KMS-11 (cell line): ENCODE measurements around the gene CHMP3.

Experiments used
- H2AFZ ChIP-seq: fragments of 200-600 bp; sonication (generic); 2 replicates; pipeline ENCODE4 v1.6.1; 2016; ENCODE audit warnings: antibody characterized with exemption, mixed run types, low read depth
- H3K27ac ChIP-seq: fragments of 200-600 bp; sonication (generic); 2 replicates; pipeline ENCODE4 v1.6.1; 2016; ENCODE audit warnings: mild to moderate bottlenecking, mixed run types
- H3K27me3 ChIP-seq: fragments of 200-600 bp; sonication (generic); 2 replicates; pipeline ENCODE4 v1.6.1; 2017; ENCODE audit warnings: mild to moderate bottlenecking, low read depth, mixed run types, moderate library complexity; ENCODE audit not compliant: insufficient read depth
- H3K36me3 ChIP-seq: fragments of 200-600 bp; sonication (generic); 2 replicates; pipeline ENCODE4 v1.6.1; 2017; ENCODE audit warnings: mild to moderate bottlenecking, mixed run types; ENCODE audit not compliant: insufficient read depth
- H3K4me1 ChIP-seq: fragments of 200-600 bp; sonication (generic); 2 replicates; pipeline ENCODE4 v1.6.1; 2016; ENCODE audit warnings: mild to moderate bottlenecking, low read depth, mixed run types; ENCODE audit not compliant: poor library complexity, severe bottlenecking
- H3K4me2 ChIP-seq: fragments of 200-600 bp; sonication (generic); 2 replicates; pipeline ENCODE4 v1.7.0; 2016; ENCODE audit warnings: mild to moderate bottlenecking, mixed run types
- H3K4me3 ChIP-seq: fragments of 200-600 bp; sonication (generic); IDR thresholded peaks from 2 replicates; pipeline ENCODE4 v1.6.1; 2017; ENCODE audit warnings: low read depth, low read length, mixed read lengths; ENCODE audit not compliant: insufficient read depth
- H3K79me2 ChIP-seq: fragments of 200-600 bp; sonication (generic); 2 replicates; pipeline ENCODE4 v1.6.1; 2016; ENCODE audit warnings: low read depth, mixed run types; ENCODE audit not compliant: insufficient read depth
- H3K9ac ChIP-seq: fragments of 200-600 bp; sonication (generic); 2 replicates; pipeline ENCODE4 v1.6.1; 2016; ENCODE audit warnings: mild to moderate bottlenecking, mixed run types
- H4K20me1 ChIP-seq: fragments of 200-600 bp; sonication (generic); 2 replicates; pipeline ENCODE4 v1.6.1; 2016; ENCODE audit warnings: mild to moderate bottlenecking, mixed run types; ENCODE audit not compliant: insufficient read depth
- CTCF ChIP-seq: fragments of 200-600 bp; sonication (generic); conservative IDR thresholded peaks from 2 replicates; pipeline ENCODE4 v1.6.1; 2017; ENCODE audit warnings: low read depth, mild to moderate bottlenecking, antibody characterized with exemption, low read length, moderate library complexity, mixed read lengths

Gene CHMP3

GRCh38 chr2:86566821-86567190, 3.6 kb upstream of the CHMP3 start:
- Histone ChIP-seq H4K20me1 (no peaks in the 10 kb centered on the region), H3K4me2 (no peak overlapping the region), H3K27ac (no peak overlapping the region), H3K9ac (no peak overlapping the region), H2AFZ (no peak overlapping the region), H3K36me3 (no peaks in the 10 kb centered on the region), H3K4me1 (peaks cover 10% of the 10 kb centered on the region), H3K79me2 (peaks cover 9% of the 10 kb centered on the region), H3K27me3 (no peaks in the 10 kb centered on the region), H3K4me3 (no peak overlapping the region)
- TF ChIP-seq CTCF = no peak

GRCh38 chr2:86566158-86566820, 3.0 kb upstream of the CHMP3 start:
- Histone ChIP-seq H2AFZ (no peak overlapping the region), H3K27me3 (no peaks in the 10 kb centered on the region), H3K4me1 (peaks cover 15% of the 10 kb centered on the region), H3K4me2 (no peak overlapping the region), H3K4me3 (no peak overlapping the region), H4K20me1 (no peaks in the 10 kb centered on the region), H3K36me3 (no peaks in the 10 kb centered on the region), H3K27ac (no peak overlapping the region), H3K79me2 (peaks cover 14% of the 10 kb centered on the region), H3K9ac (no peak overlapping the region)
- TF ChIP-seq CTCF = no peak

GRCh38 chr2:86563650-86564061, 413 bp upstream of the CHMP3 start:
- no peak for TF ChIP-seq CTCF
- Histone ChIP-seq H3K4me2 (peak overlapping the region; percentile 60), H3K27ac (peak overlapping the region; percentile 93), H2AFZ (peak overlapping the region; percentile 85), H3K4me3 (no peak overlapping the region), H3K27me3 (no peaks in the 10 kb centered on the region), H4K20me1 (no peaks in the 10 kb centered on the region), H3K36me3 (no peaks in the 10 kb centered on the region), H3K4me1 (peaks cover 15% of the 10 kb centered on the region), H3K9ac (peak overlapping the region; percentile 97; the same call in 1 of the 2 replicates), H3K79me2 (peaks cover 31% of the 10 kb centered on the region)

- H3K27ac ChIP-seq = peak overlapping the region; percentile 93
- peak overlapping the region; percentile 93 for H3K4me2 ChIP-seq
- peak overlapping the region; percentile 85 for H2AFZ ChIP-seq
- TF ChIP-seq CTCF = no peak
- no peaks in the 10 kb centered on the region for H3K36me3 ChIP-seq
- peak overlapping the region; percentile 89 for H3K4me3 ChIP-seq
- peaks cover 31% of the 10 kb centered on the region for H3K79me2 ChIP-seq
- peak overlapping the region; percentile 97 for H3K9ac ChIP-seq
- peaks cover 15% of the 10 kb centered on the region for H3K4me1 ChIP-seq
- no peaks in the 10 kb centered on the region for H3K27me3 ChIP-seq
- H4K20me1 ChIP-seq = no peaks in the 10 kb centered on the region
These were observed 740 bp downstream of the CHMP3 start for GRCh38 chr2:86562485-86562921.
